GM18870 (cell line): Measurements from ENCODE around the gene OR2A2.
A peak's percentile ranks its signal among the peaks of the same experiment; 100 is the strongest.
"Not testable (repeated sequence)": the region's sequence is repeated elsewhere in the genome, so short reads cannot be mapped to it uniquely, and the experiment has no call there.

Source experiments
- ATAC-seq: cut with Tn5 transposase; IDR thresholded peaks from one replicate; pipeline ENCODE4 v1.9.1; 2021; ENCODE audit warnings: moderate library complexity; ENCODE audit not compliant: unreplicated experiment

The OR2A2 gene, protein sequence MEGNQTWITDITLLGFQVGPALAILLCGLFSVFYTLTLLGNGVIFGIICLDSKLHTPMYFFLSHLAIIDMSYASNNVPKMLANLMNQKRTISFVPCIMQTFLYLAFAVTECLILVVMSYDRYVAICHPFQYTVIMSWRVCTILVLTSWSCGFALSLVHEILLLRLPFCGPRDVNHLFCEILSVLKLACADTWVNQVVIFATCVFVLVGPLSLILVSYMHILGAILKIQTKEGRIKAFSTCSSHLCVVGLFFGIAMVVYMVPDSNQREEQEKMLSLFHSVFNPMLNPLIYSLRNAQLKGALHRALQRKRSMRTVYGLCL

DNA sequence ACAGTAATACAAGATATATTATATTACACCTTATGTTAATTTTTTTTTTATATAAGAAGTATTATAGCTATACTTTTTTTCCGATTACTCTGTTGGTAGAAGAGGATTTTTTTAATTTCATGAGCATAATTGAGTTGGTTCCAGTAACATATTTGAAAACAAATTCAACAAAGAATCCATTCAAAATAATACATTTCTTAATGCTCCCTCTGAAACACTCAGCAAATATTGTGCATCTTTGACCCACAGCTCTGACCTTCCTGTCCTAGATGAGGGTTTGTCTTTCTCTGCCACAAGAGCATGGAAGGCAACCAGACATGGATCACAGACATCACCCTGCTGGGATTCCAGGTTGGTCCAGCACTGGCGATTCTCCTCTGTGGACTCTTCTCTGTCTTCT lies at the start of gene OR2A2:
OR2A2 (plus strand) TSS at position 301 of the 400 bp plus-strand sequence; CDS start at position 301, 0 bp downstream.
- no peak for ATAC-seq

DNA sequence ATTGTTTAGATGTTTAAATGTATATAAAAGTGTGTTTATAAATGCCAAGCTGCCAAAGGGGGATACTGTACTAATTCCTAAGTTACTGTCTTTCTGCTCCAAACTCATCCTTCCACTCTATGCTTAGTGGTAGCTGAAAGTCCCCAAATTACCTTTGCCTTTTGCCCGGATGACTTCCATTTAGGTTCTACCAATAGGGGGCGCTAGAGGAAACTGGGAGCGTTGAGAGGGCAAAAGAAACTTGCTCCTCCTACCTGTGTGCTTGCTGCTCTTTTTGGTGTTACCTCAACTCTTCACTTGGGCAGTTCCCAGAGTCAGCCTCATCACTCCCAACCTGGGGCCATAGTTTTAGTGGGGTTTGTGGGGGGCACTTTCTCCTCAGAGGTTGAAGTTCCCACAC lies 45.7 kb upstream of the OR2A2 start:
- ATAC-seq, result no peak

GRCh38 chr7:144069511-144069910 lies 39.9 kb upstream of the OR2A2 start, which contains the start of gene OR2A25:
Gene OR2A25, plus strand, starts transcription at chr7:144069811. Its CDS starts 4,409 bp downstream, at chr7:144074220.
- no peak for ATAC-seq

DNA sequence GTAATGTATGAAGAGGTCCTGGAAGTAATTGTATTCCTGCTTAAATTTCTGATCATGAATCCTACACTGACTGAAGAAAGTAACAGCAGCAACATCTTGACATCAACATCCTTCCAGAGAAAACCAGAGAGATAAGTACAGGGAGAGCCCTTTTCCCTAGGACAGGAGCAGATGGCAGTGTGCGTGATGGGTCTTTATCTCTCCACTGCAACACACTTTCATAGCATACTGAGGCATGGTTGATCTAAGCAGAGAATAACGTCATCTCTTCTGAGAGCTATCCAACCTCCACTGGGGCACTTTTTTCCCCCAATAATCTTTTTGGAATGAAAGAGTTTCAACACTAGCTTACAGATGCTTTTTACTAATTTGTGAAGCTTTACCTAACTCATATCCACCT lies 39.4 kb upstream of the OR2A2 start:
- ATAC-seq, result no peak

GRCh38 chr7:144074374-144074773 lies 35.0 kb upstream of the OR2A2 start:
- no peak for ATAC-seq

GRCh38 chr7:144085978-144086377 lies 23.4 kb upstream of the OR2A2 start, which contains the start of gene OR2A12:
Gene OR2A12, plus strand, starts transcription at chr7:144086278. Its CDS starts 8,830 bp downstream, at chr7:144095108.
- no peak for ATAC-seq

- ATAC-seq, result no peak
These were observed 22.7 kb upstream of the OR2A2 start for GRCh38 chr7:144086730-144087129.

GRCh38 chr7:144087230-144087629 lies 22.2 kb upstream of the OR2A2 start:
- ATAC-seq, result no peak

GRCh38 chr7:144090667-144091066 lies 18.7 kb upstream of the OR2A2 start:
- ATAC-seq, result no peak

GRCh38 chr7:144098776-144099175 lies 10.6 kb upstream of the OR2A2 start:
- ATAC-seq, result no peak

DNA sequence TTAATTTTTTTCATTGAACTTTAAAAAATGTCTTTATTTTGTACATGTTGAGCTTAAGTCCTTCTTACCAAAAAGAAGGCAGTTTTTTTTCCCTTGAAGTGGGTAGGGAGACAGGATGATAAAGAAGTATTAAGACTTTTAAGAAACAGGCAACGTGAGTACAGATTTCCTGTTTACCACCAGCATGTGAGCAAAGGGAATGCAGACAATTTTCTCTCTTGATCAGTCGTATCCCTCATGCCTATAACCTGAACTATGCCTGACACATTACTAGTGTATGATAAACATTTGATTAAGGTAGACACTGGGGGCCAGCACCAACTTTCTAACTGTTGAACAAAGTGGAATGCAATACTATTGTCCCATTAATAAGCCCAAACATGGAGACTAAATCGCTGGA lies 8.8 kb upstream of the OR2A2 start:
- ATAC-seq, result no peak

GRCh38 chr7:144102041-144102440 lies 7.3 kb upstream of the OR2A2 start:
- ATAC-seq, result no peak

DNA sequence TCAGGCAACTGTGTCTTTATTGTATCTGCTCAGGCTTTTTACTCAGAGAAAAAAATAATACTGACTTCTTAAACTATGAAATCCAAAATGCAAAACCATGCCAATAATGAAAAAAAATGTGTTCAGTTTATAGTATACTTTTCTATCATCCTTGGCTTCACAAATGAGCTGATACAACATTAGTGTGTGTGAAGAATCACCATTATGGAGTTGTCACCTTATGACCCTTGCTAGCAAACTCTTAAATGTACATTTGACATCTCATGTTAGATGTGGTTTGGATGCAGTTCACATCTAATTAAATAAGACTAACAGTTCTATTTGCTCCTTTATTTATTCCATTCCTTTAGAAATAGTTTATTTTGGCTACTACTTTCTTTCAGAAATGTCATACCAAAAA lies 4.2 kb upstream of the OR2A2 start:
- ATAC-seq, result no peak

DNA sequence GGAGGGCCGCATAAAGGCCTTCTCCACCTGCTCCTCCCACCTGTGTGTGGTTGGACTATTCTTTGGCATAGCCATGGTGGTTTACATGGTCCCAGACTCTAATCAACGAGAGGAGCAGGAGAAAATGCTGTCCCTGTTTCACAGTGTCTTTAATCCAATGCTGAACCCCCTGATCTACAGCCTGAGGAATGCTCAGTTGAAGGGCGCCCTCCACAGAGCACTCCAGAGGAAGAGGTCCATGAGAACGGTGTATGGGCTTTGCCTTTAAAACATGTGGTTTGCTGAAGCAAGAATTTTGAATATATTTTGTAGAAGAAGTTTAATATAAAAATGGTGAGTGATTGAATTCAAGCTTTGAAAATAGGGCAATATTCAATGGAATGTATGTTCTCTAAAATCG lies 889 bp downstream of the OR2A2 start:
- ATAC-seq, result no peak

DNA sequence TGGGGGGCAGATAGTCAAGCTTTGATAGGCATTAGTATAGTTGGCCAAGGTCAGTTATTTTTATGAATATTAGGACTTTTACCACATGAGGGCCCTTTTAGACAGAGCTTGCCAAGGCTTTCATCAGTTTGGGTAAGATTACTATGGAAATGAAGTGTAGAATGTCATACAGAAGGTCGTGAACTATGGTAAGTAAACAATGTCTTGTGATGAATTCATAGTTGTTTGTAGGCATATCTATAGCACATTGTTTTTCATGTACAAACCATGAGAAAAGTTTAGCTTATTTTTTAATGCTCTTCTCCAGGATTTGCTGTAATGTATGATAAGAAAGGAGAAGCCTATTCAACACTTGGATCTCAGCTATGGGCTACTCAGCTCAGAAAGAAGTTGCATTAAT lies 4.3 kb downstream of the OR2A2 start:
- no peak for ATAC-seq

DNA sequence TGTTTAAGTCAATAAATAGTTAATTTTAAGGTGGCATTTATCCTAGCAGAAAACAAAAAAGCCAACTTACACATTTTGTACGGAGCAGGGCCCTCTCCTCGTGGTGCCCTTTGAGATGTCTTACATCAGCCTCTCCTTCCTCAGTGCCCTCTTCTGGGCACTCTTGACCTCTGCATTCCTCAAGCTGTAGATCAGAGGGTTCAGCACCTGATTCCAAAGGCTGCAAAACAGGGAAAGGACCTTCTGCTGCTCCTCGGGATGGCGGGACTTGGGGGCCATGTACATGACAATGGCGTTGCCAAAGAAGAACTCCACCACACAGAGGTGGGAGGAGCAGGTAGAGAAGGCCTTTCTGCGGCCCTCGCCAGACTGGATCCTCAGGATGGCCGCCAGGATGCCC lies 9.0 kb downstream of the OR2A2 start:
- ATAC-seq, result no peak

DNA sequence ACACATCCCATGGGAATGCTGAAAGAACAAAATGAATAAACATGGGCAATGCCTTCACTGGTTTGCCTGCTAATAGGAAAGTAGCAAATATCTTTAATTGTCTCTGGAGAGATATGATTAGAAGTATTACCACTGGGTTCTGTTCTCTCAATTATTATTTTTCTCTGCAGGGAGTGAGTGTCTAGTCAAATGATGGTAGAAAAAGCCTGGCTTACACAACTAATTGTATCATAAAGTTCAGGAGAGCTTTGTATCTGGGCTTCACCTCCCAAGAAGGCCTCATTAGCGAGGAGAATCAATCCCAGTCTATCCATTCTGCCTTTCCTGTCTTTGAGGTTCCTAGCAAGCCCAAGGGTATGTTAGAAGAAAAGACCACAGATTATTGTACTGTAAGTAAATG lies 13.5 kb downstream of the OR2A2 start, which contains the start of gene OR2A14:
OR2A14 (plus strand) TSS at position 301 of the 400 bp plus-strand sequence. CDS start 5,937 bp downstream, outside the sequence.
- no peak for ATAC-seq

DNA sequence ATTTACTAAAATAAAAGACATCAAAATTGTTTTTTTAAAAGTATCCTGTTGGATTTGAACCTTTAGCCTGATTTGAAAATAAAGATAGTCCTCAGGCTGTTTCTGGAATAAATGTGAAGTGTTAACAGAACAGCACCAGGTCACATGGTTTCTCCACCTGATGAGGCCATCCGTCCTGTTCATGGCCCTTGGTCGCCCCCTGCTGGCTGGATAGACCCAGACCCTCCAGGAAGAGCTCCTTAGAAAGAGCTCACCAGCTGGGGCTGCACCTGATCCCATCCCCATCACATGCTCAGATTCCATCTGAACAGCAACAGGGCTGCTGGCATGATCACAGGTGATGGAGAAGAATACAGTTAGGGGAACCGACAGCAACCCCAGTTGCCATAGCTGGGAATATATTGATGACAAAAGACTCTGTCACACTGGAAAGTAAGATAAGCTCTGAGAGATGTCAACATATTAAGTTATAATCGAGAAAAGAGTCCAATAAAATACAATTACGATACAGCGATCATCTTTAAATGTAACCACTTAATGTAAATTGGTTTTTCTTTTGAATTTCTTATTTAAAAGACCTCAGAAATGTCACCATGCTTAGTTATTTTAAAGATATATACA lies 18.4 kb downstream of the OR2A2 start:
- ATAC-seq, result peak; percentile 97

- ATAC-seq, result not testable (repeated sequence)
These were observed 20.2 kb downstream of the OR2A2 start for GRCh38 chr7:144129601-144130000.

DNA sequence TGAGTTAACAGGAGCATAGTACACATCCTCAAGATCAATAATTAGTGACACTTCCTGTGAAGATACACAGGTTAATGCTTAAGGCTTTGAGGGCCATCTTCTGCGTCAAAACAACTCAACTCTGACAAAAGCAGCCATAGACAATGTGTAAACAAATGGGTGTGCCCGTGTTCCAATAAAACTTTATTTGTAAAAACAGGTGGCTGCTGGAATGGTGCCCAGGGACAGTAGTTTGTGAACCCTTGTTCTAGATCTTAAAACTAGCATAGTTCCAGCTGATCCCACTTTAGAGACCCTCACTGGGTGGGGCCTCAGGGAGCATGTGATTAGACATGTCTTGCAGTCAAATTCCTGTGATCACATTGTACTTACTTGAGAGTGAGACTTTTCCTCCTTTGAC lies 21.3 kb downstream of the OR2A2 start:
- no peak for ATAC-seq

GRCh38 chr7:144132262-144132661 lies 22.9 kb downstream of the OR2A2 start:
- ATAC-seq, result no peak

- ATAC-seq, result no peak
These were observed 23.9 kb downstream of the OR2A2 start for GRCh38 chr7:144133307-144133706.
